Trophoblast cell (in vitro differentiated cells and primary cell): ENCODE data around the gene UBE2D1.
A peak's percentile ranks its signal among the peaks of the same experiment; 100 is the strongest.

Experiments used
- DNase-seq, 2 donors: peaks; one replicate each; pipeline ENCODE4 v3.0.0-alpha.2; 2016
- H2AFZ ChIP-seq: 2 replicates; pipeline ENCODE4 v1.6.1; 2013; ENCODE audit warnings: low read length, moderate library complexity, mild to moderate bottlenecking; ENCODE audit not compliant: insufficient read depth, poor library complexity
- H2AK5ac ChIP-seq: 2 replicates; pipeline ENCODE4 v1.6.1; 2013; ENCODE audit warnings: mild to moderate bottlenecking, low read length
- H2BK120ac ChIP-seq: 2 replicates; pipeline ENCODE4 v1.6.1; 2013; ENCODE audit warnings: low read length, mild to moderate bottlenecking, moderate library complexity; ENCODE audit not compliant: insufficient read depth, poor library complexity
- H2BK12ac ChIP-seq: 2 replicates; pipeline ENCODE4 v1.6.1; 2013; ENCODE audit warnings: mild to moderate bottlenecking, low read length, moderate library complexity
- H2BK5ac ChIP-seq: 2 replicates; pipeline ENCODE4 v1.6.1; 2013; ENCODE audit warnings: low read length, low read depth, moderate library complexity, mild to moderate bottlenecking; ENCODE audit not compliant: poor library complexity
- H3K14ac ChIP-seq: 2 replicates; pipeline ENCODE4 v1.6.1; 2013; ENCODE audit warnings: mild to moderate bottlenecking, low read length
- H3K18ac ChIP-seq: 2 replicates; pipeline ENCODE4 v1.6.1; 2013; ENCODE audit warnings: mild to moderate bottlenecking, low read length
- H3K23ac ChIP-seq: 2 replicates; pipeline ENCODE4 v1.6.1; 2013; ENCODE audit warnings: low read length
- H3K27ac ChIP-seq: 2 replicates; pipeline ENCODE4 v1.5.1; 2013; ENCODE audit warnings: low read depth, mild to moderate bottlenecking, inconsistent platforms, low read length, moderate library complexity
- H3K27me3 ChIP-seq: 2 replicates; pipeline ENCODE4 v1.6.1; 2013; ENCODE audit warnings: inconsistent platforms, mild to moderate bottlenecking, low read length, moderate library complexity; ENCODE audit not compliant: insufficient read depth
- H3K36me3 ChIP-seq, 2 experiments: 1 replicate in 1 of 2; 2 replicates in 1 of 2; pipeline ENCODE4 v1.6.1; 2013; ENCODE audit warnings: low read length in 2 of 2, mild to moderate bottlenecking in 2 of 2, moderate library complexity in 1 of 2; ENCODE audit not compliant: insufficient read depth in 2 of 2, control insufficient read depth in 1 of 2
- H3K4ac ChIP-seq: 2 replicates; pipeline ENCODE4 v1.6.1; 2013; ENCODE audit warnings: low read depth, mild to moderate bottlenecking, low read length, moderate library complexity
- H3K4me1 ChIP-seq, 2 experiments: 1 replicate in 1 of 2; 2 replicates in 1 of 2; pipeline ENCODE4 v1.6.1; 2013; ENCODE audit warnings: low read length in 2 of 2, mild to moderate bottlenecking in 2 of 2, moderate library complexity in 1 of 2; ENCODE audit not compliant: insufficient read depth in 2 of 2, control insufficient read depth in 1 of 2
- H3K4me2 ChIP-seq: 2 replicates; pipeline ENCODE4 v1.6.1; 2013; ENCODE audit warnings: inconsistent platforms, mild to moderate bottlenecking, low read length, moderate library complexity
- H3K4me3 ChIP-seq: 2 replicates; pipeline ENCODE4 v1.5.1; 2013; ENCODE audit warnings: mild to moderate bottlenecking, low read depth, low read length, inconsistent platforms
- H3K79me1 ChIP-seq: one replicate; pipeline ENCODE4 v1.6.1; 2013; ENCODE audit warnings: low read length
- H3K79me2 ChIP-seq: 2 replicates; pipeline ENCODE4 v1.6.1; 2013; ENCODE audit warnings: low read length, mild to moderate bottlenecking; ENCODE audit not compliant: control insufficient read depth, insufficient read depth, poor library complexity
- H3K9ac ChIP-seq: 2 replicates; pipeline ENCODE4 v1.6.1; 2013; ENCODE audit warnings: mild to moderate bottlenecking, low read length
- H3K9me3 ChIP-seq: 2 replicates; pipeline ENCODE4 v1.6.1; 2013; ENCODE audit warnings: low read depth, mild to moderate bottlenecking, control low read depth, inconsistent platforms, low read length; ENCODE audit not compliant: insufficient read depth
- H4K12ac ChIP-seq: 2 replicates; pipeline ENCODE4 v1.6.1; 2013; ENCODE audit warnings: low read depth, mild to moderate bottlenecking, low read length, moderate library complexity
- H4K8ac ChIP-seq: 2 replicates; pipeline ENCODE4 v1.6.1; 2013; ENCODE audit warnings: low read depth, mild to moderate bottlenecking, low read length, moderate library complexity
- H4K91ac ChIP-seq: one replicate; pipeline ENCODE4 v1.6.1; 2013; ENCODE audit warnings: low read depth, mild to moderate bottlenecking, low read length, moderate library complexity
- WGBS: extraction: QIAGEN DNeasy Blood & Tissue Kit; methylation state at CpG from one replicate; pipeline ENCODE4 v1.1.7; 2013; ENCODE audit warnings: missing lambda C conversion rate; ENCODE audit not compliant: insufficient read length, insufficient coverage; ENCODE audit errors: extremely low coverage; 5-methylcytosine and 5-hydroxymethylcytosine counted together

Gene UBE2D1

GRCh38 chr10:58320351-58321049, 14.3 kb upstream of the UBE2D1 start:
- Histone ChIP-seq H3K23ac (no peak overlapping the region), H3K4me2 (no peak overlapping the region), H2AFZ (no peak overlapping the region), H3K4ac (no peak overlapping the region), H3K27me3 (no peaks in the 10 kb centered on the region), H3K4me1 (no peaks in the 10 kb centered on the region), H3K4me3 (no peak overlapping the region), H3K18ac (no peak overlapping the region), H4K91ac (no peak overlapping the region), H2BK12ac (no peak overlapping the region), H3K14ac (no peak overlapping the region), H2BK5ac (no peak overlapping the region), H3K36me3 (no peaks in the 10 kb centered on the region), H3K79me2 (no peaks in the 10 kb centered on the region), H4K8ac (no peak overlapping the region), H2BK120ac (no peak overlapping the region), H2AK5ac (no peak overlapping the region), H4K12ac (no peak overlapping the region), H3K27ac (no peak overlapping the region), H3K9me3 (no peaks in the 10 kb centered on the region), H3K9ac (no peak overlapping the region), H3K79me1 (no peaks in the 10 kb centered on the region)
- no CpG with 5 or more reads among the region's 4 CpGs for WGBS
- DNase-seq, result no peak

GRCh38 chr10:58322072-58322834, 12.6 kb upstream of the UBE2D1 start:
- DNase-seq, result peak in 1 of 2 donors; percentile 26
- no peak overlapping the region for H3K9ac ChIP-seq
- H3K4ac ChIP-seq, result no peak overlapping the region

DNA sequence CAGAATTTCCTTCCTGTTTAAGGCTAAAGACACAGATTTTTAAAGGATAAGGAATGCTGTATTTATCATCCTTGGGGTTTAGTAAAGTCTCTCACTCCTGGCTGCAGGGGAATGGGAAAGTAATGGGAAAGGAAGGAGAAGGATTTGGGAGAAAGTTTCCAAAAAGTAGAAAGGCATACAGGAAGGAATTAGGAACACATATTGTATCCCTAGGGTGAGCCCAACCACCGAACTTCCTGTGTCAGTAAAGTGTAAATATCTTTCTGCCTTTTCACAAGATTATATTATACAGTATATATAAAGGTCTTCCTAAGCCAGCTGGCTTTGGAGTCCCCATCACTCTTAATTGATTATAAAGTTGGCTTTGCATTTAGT, 12.0 kb upstream of the UBE2D1 start:
- no peaks in the 10 kb centered on the region for H3K79me2 ChIP-seq
- H3K9ac ChIP-seq, result no peak overlapping the region
- H3K27me3 ChIP-seq, result no peaks in the 10 kb centered on the region
- H3K23ac ChIP-seq, result no peak overlapping the region
- no peak overlapping the region for H3K4me2 ChIP-seq
- no peaks in the 10 kb centered on the region for H3K79me1 ChIP-seq
- H2BK12ac ChIP-seq, result no peak overlapping the region
- H3K4me1 ChIP-seq, result no peaks in the 10 kb centered on the region
- no peak overlapping the region for H3K27ac ChIP-seq
- no peak for DNase-seq
- no peak overlapping the region for H3K14ac ChIP-seq
- H4K91ac ChIP-seq, result no peak overlapping the region
- no peak overlapping the region for H4K8ac ChIP-seq
- no peak overlapping the region for H3K4ac ChIP-seq
- no peak overlapping the region for H3K4me3 ChIP-seq
- H2BK120ac ChIP-seq, result no peak overlapping the region
- no CpG with 5 or more reads among the region's 1 CpG for WGBS
- H3K9me3 ChIP-seq, result no peaks in the 10 kb centered on the region
- H3K18ac ChIP-seq, result no peak overlapping the region
- no peaks in the 10 kb centered on the region for H3K36me3 ChIP-seq
- no peak overlapping the region for H4K12ac ChIP-seq
- no peak overlapping the region for H2AFZ ChIP-seq
- H2BK5ac ChIP-seq, result no peak overlapping the region
- no peak overlapping the region for H2AK5ac ChIP-seq

More at GRCh38 chr10:58322072-58322834, 12.6 kb upstream of the UBE2D1 start:
- Histone ChIP-seq H3K27me3 (no peaks in the 10 kb centered on the region), H3K18ac (no peak overlapping the region), H2BK12ac (no peak overlapping the region), H3K14ac (no peak overlapping the region), H4K8ac (no peak overlapping the region), H3K4me2 (no peak overlapping the region), H3K23ac (no peak overlapping the region), H3K4me3 (no peak overlapping the region), H2AFZ (no peak overlapping the region), H4K91ac (no peak overlapping the region), H2BK5ac (no peak overlapping the region), H2AK5ac (no peak overlapping the region), H3K79me2 (no peaks in the 10 kb centered on the region), H3K9me3 (no peaks in the 10 kb centered on the region), H2BK120ac (no peak overlapping the region), H3K4me1 (no peaks in the 10 kb centered on the region), H4K12ac (no peak overlapping the region), H3K36me3 (no peaks in the 10 kb centered on the region), H3K27ac (no peak overlapping the region), H3K79me1 (no peaks in the 10 kb centered on the region)
- WGBS, result no CpG with 5 or more reads among the region's 3 CpGs

- WGBS, result no CpG with 5 or more reads among the region's 25 CpGs
These were observed 7.8 kb upstream of the UBE2D1 start for GRCh38 chr10:58326967-58327381.

More at GRCh38 chr10:58326967-58327381, 7.8 kb upstream of the UBE2D1 start:
- no peaks in the 10 kb centered on the region for H3K4me1 ChIP-seq
- no peak overlapping the region for H4K91ac ChIP-seq
- H2BK12ac ChIP-seq, result no peak overlapping the region
- no peak overlapping the region for H4K8ac ChIP-seq
- no peak overlapping the region for H3K18ac ChIP-seq
- no peak overlapping the region for H3K9ac ChIP-seq
- no peak overlapping the region for H2BK5ac ChIP-seq
- H3K27me3 ChIP-seq, result no peaks in the 10 kb centered on the region
- no peak overlapping the region for H3K4me2 ChIP-seq
- H3K23ac ChIP-seq, result no peak overlapping the region
- no peak overlapping the region for H3K14ac ChIP-seq
- no peak overlapping the region for H4K12ac ChIP-seq
- no peak overlapping the region for H3K27ac ChIP-seq
- H2BK120ac ChIP-seq, result no peak overlapping the region
- H3K79me2 ChIP-seq, result no peaks in the 10 kb centered on the region
- peak; percentile 7 to 16 for DNase-seq
- no peaks in the 10 kb centered on the region for H3K79me1 ChIP-seq
- H3K4ac ChIP-seq, result no peak overlapping the region
- H3K36me3 ChIP-seq, result no peaks in the 10 kb centered on the region
- H2AFZ ChIP-seq, result no peak overlapping the region
- no peaks in the 10 kb centered on the region for H3K9me3 ChIP-seq
- H3K4me3 ChIP-seq, result no peak overlapping the region
- H2AK5ac ChIP-seq, result no peak overlapping the region
